LNCaP clone FGC (cell line): Measurements from ENCODE around the gene APCDD1L.

Experiments used
- DNase-seq: peaks from one replicate; pipeline ENCODE4 v3.0.0-alpha.2; 2011; ENCODE audit warnings: low read depth
- H3K4me3 ChIP-seq: 2 replicates; pipeline ENCODE4 v1.5.1; 2011; ENCODE audit warnings: mild to moderate bottlenecking, low read depth, low read length, control low read depth
- CTCF ChIP-seq: IDR thresholded peaks from 2 replicates; pipeline ENCODE4 v1.5.1; 2012; ENCODE audit warnings: mild to moderate bottlenecking; ENCODE audit not compliant: control insufficient read depth, insufficient read depth; ENCODE audit errors: extremely low read depth

APCDD1L gene

DNA sequence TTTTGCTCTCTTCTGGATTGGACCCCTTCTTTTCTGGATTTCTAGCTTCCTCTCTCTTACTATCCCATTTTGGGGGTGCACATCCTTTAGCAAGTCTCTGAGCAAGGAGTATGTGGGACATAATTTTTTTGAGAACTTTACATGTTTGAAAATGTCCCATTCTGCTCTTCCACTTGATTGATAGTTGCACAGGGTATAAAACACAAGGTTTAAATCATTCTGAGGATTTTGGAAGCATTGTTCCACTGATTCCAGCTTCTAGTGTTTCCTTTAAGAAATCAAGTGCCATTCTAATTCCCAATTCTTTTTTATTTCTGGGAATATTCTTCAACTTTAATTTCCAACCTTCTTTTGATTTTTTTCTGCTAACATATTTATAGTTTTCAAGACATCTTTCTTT, 60.7 kb downstream of the APCDD1L start:
- no peak for DNase-seq
- H3K4me3 ChIP-seq, result no peak overlapping the region
- no peak for TF ChIP-seq CTCF

DNA sequence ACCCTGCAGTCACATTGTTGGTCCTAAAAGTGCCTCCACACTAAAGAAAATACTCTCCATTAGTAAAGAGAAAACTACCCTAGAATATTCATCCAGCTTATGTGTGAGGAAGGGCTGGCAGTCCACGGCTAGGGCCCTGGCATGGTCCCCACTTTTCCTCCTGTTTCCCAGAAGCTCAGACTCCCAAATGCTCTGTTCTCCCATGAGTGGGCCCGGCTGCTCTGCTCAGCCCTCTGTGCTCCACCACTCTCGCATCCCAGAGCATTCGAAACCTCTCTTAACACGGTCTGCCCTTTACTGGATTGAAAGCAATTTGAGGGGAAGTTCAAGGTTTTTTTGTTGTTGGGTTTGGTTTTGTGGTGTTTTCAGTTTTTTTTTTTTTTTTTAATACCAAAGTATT, 61.8 kb downstream of the APCDD1L start:
- TF ChIP-seq CTCF, result no peak
- DNase-seq, result no peak
- H3K4me3 ChIP-seq, result no peak overlapping the region

DNA sequence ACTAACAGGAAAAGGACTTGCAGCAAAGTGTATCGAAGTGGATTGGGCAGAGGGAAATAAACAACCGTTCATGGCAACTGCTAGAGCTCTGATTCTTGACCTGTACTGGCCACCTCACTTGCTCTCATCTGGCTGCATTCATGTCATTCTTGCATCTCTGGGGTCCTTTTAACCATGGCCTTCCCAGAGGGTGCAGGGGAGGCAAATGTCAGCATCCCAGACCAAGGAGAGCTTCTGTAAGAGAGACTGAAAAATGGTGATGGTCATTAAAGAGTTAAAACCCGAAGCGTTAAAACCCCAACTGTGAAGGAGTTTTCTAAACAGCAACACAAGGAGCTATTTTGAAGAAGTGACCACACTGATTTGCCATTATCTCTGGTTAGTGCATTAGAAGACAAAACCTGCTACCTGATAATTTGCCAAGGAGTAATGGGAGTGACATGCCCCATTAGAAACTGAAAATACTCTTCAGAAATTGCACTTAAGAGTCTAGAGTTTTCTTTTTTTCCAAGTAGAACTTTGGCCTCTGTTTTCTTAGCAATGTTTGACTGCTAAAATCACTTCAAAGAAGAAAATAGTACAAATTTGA, 62.4 kb downstream of the APCDD1L start:
- TF ChIP-seq CTCF, result no peak
- H3K4me3 ChIP-seq, result no peak overlapping the region
- DNase-seq, result no peak

DNA sequence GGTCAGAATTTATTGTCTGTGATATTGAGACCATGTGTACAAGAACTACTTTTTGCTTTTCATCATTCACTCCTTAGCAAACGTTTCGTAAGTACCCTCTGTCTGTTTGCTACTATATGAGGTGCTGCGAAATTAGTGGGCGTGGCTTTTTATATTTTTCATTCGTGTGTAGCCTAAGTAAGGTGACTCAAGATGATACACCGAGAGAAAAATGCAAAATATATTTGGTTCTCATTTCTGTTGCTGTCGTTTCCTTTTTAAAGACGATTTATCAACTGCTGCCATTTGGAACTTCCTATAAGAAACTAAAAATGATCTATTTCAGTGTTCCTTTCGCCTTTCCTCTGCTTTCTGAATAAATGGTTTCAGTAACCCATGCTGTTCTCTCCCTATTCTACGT, 64.9 kb downstream of the APCDD1L start:
- no peak for TF ChIP-seq CTCF
- DNase-seq, result no peak
- H3K4me3 ChIP-seq, result no peak overlapping the region

DNA sequence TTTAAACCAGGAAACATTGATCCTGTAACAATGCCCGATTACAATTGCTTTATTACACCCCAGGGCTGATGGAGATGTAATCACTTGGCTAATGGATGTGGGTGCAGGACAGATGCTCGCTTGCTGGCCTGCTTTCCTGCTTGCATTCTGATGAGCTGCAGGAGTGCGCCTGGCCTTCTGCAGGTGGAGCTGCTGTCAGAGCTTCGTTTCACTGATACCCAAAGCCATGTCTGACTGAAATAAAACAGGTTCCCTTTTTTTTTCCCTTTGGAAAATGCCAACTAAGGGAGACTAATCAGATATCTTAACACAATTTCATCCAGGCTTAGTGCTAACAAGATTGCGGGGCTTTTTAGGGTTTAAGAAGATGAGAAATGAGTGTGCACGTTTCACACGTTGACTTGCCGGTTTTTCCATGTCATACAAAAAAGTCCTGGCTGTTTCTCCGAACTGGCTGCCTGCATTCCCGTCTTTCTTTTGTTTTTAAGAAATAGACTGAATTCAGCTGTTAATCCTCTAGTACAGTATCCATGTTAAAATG, 65.4 kb downstream of the APCDD1L start:
- TF ChIP-seq CTCF, result no peak
- no peak for DNase-seq
- H3K4me3 ChIP-seq, result no peak overlapping the region

- TF ChIP-seq CTCF, result no peak
- no peak for DNase-seq
These were observed 66.2 kb downstream of the APCDD1L start for GRCh38 chr20:58448958-58449357.

More at GRCh38 chr20:58448958-58449357, 66.2 kb downstream of the APCDD1L start:
- no peak overlapping the region for H3K4me3 ChIP-seq
